Islet precursor cell (in vitro differentiated cells): ENCODE results near the gene LMNTD1.
"Not testable (repeated sequence)": the region's sequence is repeated elsewhere in the genome, so short reads cannot be mapped to it uniquely, and the experiment has no call there.

ENCODE experiments used
- DNase-seq: peaks from one replicate; pipeline ENCODE4 v3.0.0-alpha.2; 2018

LMNTD1 gene, protein sequence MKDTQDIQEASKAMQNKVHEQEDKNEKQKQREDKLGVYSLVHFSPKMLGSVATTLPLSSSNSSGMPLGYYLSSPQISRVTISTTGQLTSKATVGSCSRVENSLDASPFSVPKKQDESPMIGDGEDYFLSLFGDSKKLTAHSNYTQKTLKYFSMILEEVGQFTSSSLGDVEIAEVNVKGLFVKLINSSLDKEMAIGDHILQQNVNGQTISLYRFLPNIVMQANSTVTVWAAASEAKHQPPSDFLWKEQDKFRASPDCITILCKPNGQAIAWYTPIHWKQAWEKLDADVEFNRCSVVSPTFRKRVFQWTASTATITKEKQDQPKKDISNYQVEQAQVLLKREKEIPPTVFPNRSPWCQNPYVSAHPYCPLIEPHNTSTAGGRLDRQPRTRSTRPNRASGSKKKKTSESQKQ

DNA sequence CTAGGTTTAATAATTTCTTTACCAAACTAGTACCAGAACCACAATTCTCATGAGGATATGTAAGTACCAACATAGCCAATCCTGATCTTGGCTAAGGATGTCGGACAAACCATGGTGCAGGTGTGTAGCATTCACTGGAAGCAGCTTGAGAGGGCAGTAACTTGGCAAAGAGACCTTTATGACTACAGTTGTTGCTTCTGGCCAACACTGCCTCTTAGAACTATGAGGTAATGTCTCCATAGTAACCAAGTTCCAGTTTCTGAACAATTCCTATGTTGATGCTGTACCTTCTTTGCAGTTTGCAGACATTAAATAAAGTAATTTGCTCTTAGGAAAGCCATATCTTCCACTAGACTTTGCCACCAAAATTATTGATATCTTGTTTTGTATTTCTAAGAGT, at the start of gene LMNTD1:
LMNTD1 (minus strand) TSS at position 186 of the 400 bp plus-strand sequence. CDS start 324 bp downstream, outside the sequence.
- DNase-seq, result no peak

DNA sequence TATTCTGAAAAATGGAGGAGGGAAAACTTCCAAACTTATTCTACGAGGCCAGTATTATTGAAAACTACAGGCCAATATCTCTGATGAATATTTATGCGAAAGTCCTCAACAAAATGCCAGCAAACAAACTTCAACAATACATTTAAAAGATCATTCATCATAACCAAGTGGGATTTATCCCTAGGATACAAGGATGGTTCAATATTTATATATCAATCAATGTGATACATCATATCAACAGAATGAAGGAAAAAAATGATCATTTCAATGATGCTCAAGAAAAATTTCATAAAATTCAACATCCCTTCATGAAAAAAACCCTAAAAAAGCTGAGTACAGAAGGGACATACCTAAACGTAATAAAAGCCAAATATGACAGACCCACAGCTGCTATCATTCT, 45.9 kb upstream of the LMNTD1 start:
- DNase-seq, result no peak

DNA sequence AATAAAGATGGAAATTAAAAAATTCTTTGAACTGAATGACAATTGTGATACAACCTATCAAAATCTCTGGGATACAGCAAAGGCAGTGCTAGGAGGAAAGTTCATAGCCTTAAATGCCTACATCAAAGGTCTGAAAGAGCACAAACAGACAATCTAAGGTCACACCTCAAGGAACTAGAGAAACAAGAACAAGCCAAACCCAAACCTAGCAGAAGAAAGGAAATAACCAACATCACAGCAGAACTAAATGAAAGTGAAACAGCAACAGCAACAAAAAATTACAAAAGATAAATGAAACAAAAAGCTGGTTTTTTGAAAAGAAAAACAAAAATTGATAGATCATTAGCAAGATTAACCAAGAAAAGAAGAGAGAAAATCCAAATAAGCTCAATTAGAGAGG, 42.4 kb upstream of the LMNTD1 start:
- DNase-seq, result not testable (repeated sequence)

DNA sequence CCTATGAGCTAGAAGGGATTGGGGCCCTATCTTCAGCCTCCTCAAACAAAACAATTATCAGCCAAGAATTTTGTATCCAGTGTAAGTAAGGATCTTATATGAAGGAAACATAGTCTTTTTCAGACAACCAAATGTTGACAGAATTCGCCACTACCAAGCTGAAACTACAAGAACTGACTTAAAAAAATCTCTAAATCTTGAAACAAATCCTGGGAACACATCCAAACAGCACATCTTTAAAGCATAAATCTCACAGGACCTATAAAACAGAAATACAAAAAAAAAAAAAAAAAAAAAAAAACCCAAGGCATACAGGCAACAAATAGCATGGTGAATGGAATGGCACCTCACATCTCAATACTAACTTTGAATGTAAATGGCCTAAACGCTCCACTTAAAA, 41.3 kb upstream of the LMNTD1 start:
- no peak for DNase-seq

DNA sequence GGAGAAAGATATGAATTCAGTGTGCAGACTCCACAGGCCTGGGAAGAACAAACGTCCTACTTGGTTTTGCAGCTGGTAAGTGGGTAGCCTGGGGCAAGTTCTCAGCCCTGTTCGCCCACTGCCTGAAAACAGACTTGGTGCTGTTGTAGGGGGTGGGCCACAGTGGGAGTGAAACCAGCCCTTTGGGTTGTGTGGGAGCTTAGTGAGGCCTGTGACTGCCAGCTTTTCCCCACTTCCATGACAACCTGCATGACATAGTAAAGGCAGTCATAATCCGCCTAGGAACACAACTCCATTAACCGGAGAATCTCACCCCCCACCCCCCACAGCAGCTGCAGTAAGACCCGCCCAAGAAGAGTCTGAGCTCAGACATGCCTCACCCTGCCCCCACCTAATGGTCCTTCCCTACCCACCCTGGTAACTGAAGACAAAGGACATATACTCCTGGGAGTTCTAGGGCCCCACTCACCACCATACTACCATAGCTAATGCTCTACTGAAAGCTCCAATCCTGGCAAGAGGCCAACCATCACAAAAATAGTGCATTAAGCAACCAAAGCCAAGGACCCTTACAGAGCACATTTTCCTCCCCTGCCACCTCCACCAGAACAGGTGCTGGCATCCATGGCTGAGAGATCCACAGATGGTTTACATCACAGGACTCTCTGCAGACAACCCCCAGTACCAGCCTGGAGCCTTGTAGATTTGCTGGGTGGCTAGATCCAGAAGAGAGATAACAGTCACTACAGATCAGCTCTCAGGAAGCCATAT, 39.8 kb upstream of the LMNTD1 start:
- no peak for DNase-seq

DNA sequence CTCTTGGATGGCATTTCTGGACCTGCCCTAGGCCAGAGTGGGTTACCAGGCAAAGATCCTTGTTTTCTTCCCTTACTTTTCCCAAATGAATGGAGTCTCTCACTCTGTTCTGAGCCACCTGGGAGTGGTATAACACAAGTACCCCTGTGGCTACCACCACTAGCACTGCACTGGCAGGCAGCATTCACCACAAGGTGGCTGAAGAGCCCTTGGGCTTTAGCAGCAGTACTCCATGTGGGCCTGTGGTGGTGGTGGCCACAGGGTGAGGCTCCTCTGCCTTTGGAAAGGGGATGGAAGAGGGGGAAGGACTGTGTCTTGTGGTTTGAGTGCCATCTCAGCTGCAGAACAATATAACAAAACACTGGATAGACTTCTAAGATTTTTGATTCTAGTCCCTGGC, 38.1 kb upstream of the LMNTD1 start:
- DNase-seq, result peak; percentile 62

DNA sequence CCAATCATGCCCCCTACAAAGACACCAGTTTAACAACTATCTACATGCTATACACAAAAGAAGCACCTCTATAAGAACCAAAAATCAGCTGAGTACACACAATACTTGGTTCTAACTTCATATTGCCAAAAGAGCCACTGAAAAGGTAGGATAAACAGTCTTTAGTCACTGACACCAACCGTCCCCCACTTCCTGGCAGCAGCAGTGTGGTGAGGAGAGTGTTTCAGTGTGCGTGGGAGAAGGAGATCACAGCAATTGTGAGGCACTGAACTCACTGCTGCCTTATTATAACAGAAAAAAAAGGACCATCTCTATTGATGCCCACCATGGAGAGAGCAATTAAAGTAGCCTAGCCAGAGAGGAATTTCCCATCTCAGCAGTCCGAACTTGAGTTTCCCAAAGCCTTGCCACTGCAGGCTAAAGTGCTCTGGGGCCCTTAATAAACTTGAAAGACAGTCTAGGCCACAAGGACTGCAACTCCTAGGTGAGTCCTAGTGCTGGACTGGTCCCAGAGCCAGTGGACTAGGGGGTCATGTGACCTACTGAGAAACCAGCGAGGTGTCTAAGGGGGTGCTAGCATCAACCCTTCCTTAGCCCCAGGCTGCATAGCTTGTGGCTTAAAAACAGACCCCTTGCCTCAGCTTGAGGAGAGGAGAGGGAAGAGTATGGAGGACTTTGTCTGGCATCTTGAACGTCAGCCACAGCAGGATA, 37.1 kb upstream of the LMNTD1 start:
- DNase-seq, result no peak

DNA sequence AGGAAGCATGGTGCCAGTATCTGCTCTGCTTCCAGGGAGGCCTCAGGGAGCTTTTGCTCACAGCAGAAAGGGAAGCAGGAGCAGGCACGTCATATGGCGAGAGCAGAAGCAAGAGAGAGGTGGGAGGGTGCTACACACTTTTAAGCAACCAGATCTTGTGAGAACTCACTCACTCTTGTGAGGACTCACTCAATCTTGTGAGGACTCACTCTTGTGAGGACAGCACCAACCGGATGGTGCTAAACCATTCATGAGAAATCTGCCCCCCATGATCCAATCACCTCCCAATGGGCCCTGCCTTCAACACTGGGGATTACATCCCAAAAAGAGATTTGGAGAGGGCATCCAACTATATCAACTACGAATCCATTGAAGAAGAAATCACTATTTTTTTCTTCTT, 34.3 kb upstream of the LMNTD1 start:
- no peak for DNase-seq

DNA sequence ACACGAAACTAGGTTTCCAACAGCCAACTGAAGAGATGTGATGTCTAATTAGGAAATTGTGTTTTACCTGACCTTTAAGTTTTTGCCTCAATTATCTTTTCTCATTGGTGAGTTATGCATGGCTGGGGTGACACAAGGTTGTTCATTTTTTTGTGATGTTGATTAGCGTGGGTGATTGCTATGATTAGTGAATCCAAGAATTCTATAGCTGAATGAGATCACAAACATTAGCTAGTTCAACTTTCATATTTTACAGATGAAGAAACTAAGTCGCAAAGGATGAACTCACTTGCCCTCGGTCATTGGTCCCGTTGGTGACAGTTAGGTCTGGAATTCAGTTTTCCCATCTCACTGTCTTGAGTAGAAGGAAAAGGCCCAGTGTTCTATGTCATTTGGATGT, 32.6 kb upstream of the LMNTD1 start:
- no peak for DNase-seq

DNA sequence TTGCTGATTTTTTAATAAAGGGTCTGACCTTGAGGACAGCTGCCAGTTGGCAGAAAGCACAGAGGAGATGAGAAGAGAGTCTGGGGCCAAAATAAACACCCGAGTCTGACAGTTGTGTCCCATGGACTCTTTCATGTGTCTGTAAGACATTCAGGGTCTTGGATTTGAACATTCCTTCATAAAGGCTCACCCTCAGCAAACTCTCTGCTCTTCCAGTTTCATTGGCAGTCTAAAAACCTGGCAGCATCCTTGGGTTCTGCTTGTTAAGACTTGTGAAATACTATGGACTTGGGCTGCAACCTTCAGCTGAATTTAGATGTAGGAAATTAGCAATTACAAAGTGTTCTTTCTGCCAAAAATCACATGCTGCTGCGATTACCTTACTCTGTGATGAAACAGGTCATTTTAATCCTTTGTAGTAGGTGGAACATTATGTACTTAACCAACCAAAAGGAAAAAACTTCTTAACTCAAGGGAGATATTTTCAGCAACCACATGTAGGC, 32.0 kb upstream of the LMNTD1 start:
- DNase-seq, result no peak

DNA sequence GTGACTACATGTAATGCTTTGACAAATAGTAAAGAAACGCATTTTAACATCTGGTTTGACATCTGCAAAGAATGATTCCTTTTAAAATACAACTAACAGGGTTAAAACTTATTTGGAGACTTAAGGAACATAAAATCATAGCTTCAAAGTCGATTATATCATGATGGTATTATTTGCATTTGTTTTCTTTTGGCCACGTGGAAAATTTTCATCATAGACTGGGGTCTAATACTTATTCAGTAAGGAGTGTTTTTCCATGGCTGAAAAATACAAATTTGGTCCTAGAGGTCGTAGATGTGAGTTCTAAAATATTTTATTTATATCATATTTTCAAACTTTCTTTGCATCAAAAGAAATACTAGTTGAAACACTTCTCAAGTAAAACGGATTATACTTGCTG, 31.5 kb upstream of the LMNTD1 start:
- DNase-seq, result no peak

DNA sequence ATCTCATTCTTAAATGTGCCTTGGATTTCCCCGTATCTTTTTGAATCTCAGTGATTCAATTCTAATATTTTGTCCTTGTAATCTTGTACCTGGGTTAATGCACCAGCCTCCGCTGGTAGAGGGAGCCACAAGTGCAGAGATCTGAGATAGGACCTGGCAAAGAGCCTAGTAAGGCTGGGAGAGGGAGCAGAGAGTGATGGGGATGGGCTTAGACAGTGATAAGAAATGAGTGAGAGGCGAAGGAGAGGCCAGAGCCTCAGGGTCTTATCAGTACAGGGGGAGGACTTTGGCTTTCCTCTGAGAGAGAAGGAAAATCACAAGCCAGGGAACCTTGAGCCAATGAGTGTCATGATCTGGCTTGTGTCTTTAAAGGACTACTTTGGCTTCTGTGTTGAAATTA, 30.5 kb upstream of the LMNTD1 start:
- DNase-seq, result peak; percentile 67

DNA sequence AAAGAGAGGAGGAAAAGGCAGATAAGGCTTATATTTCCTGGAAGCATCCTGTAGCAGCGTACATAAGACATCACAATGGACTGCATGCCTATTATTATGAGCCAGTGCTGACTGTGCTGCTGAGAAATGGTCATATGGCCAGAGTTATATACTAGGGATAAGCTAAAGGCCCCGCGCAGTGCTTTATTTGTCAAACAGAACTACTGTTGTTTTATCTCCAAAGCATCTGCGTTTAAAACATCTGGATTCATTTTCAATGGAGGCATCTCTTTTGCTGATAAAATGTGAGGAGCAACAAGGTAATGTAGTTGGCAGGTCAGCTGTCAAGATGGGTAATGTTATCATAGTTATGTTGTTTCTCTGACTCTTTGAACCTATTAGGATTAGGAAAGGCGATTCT, 28.0 kb upstream of the LMNTD1 start:
- DNase-seq, result no peak

DNA sequence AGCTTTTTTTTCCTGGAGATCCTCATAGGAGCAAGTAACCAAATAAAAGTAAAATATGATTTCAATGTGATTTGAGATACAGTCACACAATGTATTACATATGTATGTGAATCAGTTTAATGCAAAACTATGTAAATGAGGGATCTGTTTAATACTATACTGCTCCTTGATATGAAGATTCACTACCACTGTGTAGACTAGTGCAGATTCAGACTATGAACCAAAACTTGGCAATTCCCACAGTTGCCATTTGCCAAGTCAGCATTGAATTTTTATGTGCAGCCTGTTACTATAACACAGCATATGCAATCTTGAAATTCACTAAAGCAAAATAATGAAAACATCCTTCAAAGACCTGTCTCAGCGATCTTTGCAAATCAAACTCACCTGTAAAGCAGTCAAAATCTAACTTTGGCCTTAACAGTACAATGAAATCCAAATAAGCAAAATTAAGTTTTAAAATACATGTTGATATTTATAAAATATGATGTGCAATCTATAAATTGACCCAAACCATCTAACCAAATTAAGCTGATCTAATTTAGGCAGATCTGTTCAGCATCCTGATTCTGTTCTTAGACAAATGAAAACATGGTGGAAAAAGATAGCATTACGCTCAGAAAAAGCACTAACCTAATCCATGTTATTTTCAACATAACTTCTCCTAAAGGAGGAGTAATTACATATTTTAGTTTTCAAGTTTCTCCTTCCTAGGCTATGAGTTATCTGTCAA, 25.5 kb upstream of the LMNTD1 start:
- no peak for DNase-seq

DNA sequence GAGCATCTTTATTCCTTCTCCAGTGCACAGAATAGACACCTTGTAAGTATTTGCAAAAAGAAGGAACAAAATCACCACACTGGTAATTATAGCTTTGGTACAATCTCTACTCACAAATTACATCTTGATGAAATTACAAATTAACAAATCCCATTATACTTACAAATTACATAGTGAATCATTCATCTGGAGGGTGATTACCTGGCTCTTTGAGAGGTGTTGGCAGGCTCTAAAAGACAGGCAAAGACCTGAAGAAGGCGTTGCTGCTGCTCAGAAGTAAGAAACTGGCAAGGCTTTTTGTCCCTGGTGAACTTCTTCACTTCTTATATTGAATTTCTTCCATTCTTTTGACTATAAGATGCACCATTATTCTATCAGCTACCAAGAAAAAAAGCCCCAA, 21.7 kb upstream of the LMNTD1 start:
- DNase-seq, result no peak

DNA sequence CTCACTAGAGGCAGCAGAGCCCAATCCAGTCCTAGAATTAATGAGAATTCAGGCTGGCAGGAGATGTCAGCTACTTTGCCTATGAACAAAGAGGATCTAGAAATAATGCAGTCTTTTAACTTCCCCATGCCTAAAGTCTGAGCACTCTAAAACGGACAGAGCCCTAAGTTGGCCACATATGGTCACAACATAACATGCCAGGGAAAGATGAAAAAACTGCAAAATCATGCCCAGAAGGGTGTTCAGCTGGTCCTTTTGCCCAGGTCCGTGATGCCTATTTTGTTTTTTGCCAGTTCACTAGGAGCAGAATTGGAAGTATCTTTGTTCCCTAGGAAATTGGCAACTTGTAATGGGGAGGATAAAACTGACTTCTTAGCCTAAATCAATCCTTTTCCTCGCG, 20.3 kb upstream of the LMNTD1 start:
- no peak for DNase-seq

DNA sequence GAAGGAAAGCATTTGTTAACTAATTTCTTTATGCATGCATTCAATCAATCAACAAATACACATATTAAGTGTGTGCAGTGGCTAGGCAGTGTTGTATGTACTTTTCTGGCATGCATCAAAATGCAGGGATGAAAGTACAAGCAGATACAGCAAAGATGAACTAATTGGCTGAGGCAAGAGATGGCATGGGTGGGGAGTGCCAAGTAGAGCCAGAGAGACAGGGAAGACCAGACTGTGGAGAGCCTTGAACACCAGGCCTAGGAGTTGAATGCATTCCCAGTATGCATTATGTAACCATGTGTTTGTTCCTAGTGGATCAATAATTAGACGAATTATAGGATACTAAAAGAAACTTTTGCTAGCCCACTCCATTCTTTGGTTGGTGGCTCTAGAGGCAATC, 17.3 kb upstream of the LMNTD1 start:
- DNase-seq, result no peak

DNA sequence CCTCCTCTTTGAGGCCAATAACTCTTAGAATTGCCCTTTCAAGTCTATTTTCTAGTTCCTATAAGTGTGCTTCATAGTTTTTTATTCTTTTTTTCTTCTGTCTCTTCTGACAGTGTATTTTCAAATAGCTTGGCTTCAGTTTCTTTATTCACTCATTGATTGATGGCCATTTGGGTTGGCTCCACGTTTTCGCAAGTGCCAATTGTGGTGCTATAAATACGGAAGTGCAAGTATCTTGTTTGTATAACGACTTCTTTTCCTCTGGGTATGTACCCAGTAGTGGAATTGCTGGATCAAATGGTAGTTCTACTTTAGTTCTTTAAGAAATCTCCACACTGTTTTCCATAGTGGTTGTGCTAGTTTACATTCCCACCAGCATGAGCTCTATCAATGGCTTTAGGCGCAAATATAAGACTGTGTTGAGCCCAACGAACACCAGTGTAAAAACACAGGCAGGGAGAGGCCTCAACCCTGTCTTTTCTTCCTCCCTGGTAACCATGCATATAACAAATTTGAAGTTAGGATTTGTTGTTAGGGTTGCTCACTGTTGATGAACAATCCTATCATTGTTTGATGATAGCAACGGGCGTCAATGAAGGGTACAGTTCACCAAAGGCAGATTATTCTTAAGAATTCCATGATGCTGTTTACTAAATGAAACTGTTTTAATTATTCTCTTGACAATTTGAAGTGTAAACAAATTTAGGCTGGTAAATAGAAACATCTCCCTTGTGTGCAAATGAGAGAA, 13.3 kb upstream of the LMNTD1 start:
- no peak for DNase-seq

DNA sequence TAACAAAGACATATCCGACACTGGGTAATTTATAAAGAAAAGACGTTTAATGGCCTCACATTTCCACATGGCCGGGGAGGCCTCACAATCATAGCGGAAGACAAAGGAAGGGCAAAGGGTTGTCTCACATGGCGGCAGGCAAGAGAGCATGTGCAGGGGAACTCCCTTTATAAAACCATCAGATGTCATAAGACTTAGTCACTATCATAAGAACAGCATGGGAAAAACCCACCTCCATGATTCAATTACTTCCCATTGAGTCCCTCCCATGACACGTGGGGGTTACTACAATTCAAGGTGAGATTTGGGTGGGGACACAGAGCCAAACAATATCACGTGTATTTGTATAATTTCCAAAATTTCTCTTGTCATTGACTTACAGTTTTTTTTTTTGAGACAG, 5.5 kb upstream of the LMNTD1 start:
- DNase-seq, result no peak

DNA sequence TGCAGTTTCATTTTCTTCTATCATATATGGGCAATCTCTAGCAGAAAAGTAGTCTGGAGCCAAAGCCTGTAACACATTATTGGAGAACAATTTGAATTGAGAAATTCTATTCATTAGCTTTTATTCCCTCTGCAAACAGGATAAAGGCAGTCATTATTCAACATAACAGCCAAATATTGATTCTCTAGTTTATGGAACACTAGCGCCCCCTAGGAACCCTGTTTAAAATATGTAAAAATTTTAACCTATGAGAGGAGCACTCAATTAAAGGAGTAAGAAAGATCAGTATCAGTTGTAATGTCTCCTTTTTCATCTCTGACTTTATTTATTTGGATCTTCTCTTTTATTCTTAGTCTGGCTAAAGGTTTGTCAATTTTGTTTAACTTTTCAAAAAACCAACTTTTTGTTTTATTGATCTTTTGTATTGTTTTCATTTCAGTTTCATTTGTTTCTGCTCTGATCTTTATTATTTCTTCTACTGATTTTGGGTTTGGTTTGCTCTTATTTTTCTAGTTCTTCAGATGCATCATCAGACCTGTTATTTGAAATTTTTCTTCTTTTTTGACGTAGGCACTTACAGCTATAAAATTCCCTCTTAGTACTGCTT, 4.8 kb upstream of the LMNTD1 start:
- no peak for DNase-seq

DNA sequence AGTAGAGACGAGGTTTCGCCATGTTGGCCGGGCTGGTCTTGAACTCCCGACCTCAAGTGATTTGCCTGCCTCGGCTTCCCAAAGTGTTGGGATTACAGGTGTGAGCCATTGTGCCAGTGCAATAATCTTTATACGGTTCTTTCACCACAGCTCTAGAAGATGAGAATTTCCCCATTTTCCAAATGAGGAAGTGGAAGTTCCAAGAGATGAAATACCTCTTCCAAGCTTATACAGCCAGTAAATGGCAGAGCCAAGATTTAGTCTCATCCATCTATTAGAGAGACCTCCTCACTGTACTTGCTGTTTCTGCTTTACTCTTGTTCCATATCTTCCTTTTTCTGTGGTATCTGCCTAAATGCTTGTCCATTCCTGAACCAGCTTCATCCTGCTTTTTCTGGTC, 3.1 kb upstream of the LMNTD1 start:
- no peak for DNase-seq

DNA sequence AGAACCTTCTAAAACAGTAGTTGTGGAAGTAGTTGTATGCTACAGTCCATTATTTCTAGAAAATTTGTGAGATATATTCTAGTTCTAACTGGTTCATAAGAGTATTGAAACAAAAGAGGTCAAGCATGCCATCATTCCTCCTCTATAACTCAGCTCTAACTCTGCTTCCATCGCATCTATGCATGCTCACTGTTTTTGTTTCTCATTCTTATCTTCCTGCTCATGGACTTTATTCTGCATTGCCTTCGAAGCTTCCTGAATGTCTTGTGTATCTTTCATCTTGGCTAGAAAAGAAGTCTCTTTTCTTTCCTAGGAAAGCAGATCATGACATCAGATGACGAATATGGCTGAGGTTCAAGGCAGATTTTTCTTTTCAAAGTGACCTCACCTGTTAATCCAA, 402 bp downstream of the LMNTD1 start:
- no peak for DNase-seq
